NCI-H187 treated with DMSO at 0.1 percent for 48 hours (cell line): ENCODE data around the gene RSAD2.
"Not testable (repeated sequence)": the region's sequence is repeated elsewhere in the genome, so short reads cannot be mapped to it uniquely, and the experiment has no call there.

Experiments
- DNase-seq: peaks from one replicate; lab custom pipeline; 2025; lab: John Stamatoyannopoulos, UW

RSAD2 gene

GRCh38 chr2:6864923-6865345 lies 12.6 kb upstream of the RSAD2 start:
- DNase-seq = no peak

DNA sequence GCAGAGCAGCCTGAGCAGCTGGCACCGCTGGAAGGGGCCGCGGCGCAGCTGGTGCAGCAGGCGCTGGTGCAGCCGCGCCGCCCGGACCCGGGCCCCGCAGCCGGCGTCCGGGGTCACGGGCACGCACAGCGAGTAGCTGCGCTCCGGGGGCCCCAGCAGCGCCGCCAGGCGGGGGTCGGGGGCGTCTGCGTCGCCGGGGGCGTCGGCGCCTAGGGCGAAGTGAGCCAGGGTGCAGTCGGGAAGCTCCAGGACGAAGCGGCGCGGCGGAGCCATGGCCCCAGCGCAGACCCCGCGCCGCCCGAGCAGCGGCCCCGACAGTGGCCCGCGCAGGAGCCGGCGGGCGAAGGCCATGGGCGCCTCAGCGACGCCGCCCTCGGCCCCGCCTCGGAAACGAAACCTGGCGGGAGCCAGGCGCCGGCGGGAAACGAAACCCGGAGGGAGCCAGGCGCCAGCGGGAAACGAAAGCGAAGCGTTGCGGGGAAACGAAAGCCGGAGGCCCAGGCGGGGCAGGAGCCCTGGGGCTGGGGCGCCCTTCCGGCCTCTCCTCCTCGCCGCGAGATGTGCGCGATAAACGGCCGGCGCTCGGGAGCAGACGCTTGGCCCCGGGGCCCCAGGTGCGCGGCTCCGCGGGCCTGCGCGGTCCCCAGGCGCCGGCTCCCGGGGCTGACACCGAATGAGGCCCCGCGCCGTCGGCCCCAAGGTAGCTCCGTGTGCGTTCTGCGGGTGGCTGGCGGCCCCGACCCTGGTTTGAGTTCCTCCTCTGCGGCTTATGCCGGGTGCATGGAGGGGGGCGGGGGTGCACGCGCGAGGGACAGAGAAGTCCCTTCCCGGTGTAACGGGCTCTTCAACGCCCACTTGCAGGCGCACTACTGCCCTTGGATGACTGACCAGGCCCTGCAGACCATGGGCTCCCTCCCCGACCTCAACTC lies 12.0 kb upstream of the RSAD2 start, which contains the start of gene CMPK2:
CMPK2 (minus strand) TSS at position 562 of the 929 bp plus-strand sequence; CDS start at position 351, 211 bp downstream.
- DNase-seq = no peak

DNA sequence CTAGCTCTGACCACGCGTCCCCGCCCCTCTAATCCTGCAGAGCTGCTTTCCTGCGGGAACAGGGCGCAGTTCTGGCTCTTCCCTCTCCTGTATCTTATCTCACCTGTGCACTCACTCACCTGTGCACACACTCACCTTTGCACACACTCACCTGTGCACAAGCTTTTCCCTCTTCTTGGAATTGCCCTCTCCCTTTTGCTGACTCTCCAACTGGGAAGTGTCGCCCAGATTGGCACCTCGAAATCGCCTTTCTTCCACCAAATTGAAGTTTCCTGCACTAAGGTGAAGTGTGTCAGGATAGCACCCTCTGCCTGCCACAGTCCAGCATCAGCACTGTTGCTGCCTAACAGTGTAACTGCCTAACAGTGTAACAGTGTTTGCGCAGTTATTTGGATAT lies 11.3 kb upstream of the RSAD2 start:
- DNase-seq = peak; percentile 41

- DNase-seq = no peak
These were observed 10.6 kb upstream of the RSAD2 start for GRCh38 chr2:6866982-6867381.

GRCh38 chr2:6872394-6872793 lies 5.2 kb upstream of the RSAD2 start:
- no peak for DNase-seq

- no peak for DNase-seq
These were observed 3.5 kb upstream of the RSAD2 start for GRCh38 chr2:6874032-6874431.

- DNase-seq = no peak
These were observed 1.3 kb upstream of the RSAD2 start for GRCh38 chr2:6876309-6876708.

GRCh38 chr2:6878549-6878948 lies 972 bp downstream of the RSAD2 start:
- DNase-seq = no peak

GRCh38 chr2:6879011-6879410 lies 1.4 kb downstream of the RSAD2 start:
- DNase-seq = no peak

- DNase-seq = no peak
These were observed 2.7 kb downstream of the RSAD2 start for GRCh38 chr2:6880200-6880733.

GRCh38 chr2:6881046-6881445 lies 3.5 kb downstream of the RSAD2 start:
- DNase-seq = no peak

DNA sequence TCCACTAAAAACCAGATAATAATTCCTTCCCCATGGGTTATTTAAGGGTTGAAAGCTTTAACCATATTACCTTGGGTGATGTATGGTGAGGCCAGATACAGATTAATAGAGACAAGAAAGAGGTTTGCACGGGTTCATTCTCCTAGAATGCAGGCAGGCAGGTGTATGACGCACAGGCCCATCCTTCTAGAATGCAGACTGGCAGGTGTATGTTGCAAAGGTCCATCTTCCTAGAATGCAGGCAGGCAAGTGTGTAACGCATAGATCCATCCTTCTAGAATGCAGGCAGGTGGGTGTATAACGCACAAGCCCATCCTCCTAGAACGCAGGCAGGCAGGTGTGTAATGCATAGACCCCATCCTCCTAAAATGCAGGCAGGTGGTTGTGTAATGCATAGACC lies 3.9 kb downstream of the RSAD2 start:
- DNase-seq = no peak

DNA sequence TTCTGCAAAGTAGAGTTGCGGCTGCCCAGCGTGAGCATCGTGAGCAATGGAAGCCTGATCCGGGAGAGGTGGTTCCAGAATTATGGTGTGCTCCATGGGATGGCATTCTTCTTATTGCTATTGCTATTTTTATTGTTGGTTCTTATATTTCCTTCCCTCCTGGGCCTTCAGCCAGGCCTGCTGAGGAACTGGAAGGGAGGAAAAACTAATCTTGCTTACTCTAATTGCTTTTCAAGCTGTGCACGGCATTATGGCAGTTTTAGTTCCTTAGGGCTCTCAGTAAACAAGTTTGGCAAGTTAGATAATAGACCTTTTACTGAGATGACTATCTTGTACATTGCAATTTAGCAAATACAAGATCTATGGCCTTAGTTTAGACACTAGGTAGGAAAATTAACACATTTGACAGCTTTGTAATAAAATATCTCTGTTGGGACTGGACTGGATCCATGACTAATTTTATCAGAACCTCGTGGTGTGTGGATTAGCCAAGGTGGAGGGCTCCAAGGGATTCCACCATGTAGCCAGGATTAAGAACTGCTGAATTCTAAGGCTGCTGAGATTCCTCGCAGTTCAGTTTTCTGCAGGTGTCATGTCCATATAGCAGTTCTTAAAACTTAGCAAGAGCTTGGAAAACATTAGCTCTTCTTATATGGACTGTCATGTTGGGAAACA lies 6.0 kb downstream of the RSAD2 start:
- no peak for DNase-seq

- no peak for DNase-seq
These were observed 8.0 kb downstream of the RSAD2 start for GRCh38 chr2:6885551-6885950.

GRCh38 chr2:6885968-6886367 lies 8.4 kb downstream of the RSAD2 start:
- DNase-seq = no peak

DNA sequence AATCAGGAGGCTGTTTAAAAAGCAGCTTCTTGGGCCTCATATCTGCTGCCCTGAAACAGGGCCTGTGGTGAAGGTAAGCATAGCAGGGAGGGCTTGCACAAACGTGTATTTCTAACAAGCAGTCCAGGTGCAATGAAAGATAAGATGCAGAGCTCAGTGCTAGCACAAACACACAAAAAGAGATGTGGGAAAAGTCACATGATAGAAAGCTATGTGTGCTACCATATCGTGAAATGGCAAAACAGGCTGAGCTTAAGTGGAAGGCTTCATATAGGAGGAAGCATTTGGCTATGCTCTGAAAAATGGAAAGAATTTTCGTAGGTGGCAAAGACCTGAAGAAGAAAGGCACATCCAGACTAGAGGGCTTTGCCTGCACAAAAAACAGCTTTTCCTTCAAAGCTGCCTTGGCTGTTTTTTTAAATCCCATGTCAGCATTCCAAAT lies 10.2 kb downstream of the RSAD2 start:
- DNase-seq = no peak

- DNase-seq = no peak
These were observed 11.1 kb downstream of the RSAD2 start for GRCh38 chr2:6888724-6889123.

GRCh38 chr2:6893876-6894482 lies 16.4 kb downstream of the RSAD2 start:
- DNase-seq = no peak

DNA sequence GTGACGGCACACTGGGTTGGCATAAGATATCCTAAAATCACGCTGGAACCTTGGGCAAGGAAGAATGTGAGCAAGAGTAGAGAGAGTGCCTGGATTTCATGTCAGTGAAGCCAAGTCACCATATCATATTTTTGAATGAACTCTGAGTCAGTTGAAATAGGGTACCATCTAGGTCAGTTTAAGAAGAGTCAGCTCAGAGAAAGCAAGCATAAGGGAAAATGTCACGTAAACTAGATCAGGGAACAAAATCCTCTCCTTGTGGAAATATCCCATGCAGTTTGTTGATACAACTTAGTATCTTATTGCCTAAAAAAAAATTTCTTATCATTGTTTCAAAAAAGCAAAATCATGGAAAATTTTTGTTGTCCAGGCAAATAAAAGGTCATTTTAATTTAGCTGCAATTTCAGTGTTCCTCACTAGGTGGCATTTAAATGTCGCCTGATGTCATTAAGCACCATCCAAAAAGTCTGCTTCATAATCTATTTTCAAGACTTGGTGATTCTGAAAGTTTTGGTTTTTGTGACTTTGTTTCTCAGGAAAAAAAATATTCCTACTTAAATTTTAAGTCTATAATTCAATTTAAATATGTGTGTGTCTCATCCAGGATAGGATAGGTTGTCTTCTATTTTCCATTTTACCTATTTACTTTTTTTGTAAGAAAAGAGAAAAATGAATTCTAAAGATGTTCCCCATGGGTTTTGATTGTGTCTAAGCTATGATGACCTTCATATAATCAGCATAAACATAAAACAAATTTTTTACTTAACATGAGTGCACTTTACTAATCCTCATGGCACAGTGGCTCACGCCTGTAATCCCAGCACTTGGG lies 19.6 kb downstream of the RSAD2 start:
- DNase-seq = no peak

DNA sequence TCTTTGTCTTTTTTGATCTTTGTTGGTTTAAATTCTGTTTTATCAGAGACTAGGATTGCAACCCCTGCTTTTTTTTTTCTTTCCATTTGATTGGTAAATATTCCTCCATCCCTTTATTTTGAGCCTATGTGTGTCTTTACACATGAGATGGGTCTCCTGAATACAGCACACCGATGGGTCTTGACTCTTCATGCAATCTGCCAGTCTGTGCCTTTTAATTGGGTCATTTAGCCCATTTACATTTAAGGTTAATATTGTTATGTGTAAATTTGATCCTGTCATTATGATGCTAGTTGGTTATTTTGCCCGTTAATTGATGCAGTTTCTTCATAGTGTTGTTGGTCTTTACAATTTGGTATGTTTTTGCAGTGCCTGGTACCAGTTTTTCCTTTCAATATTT lies 25.0 kb downstream of the RSAD2 start:
- not testable (repeated sequence) for DNase-seq

DNA sequence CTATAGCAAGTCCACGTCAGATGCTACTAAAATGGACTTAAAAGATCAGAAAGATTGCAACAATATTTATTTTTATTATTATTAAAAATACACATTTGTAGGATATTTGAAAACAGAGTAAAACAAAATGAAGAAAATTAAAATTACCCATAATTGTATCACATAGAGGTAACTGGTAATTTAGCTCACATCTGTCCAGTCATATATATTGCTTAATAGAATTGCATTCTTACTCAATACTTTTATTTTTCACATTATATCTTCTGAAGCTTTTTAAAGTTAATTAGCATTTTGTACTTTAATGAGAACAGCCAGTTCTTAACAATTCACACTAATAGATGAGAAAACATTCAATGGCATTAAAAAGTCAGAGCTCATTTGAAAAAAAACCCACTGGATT lies 28.1 kb downstream of the RSAD2 start:
- no peak for DNase-seq
